AG10803 (cell line): Measurements from ENCODE around the gene MSMB.
"Not testable (repeated sequence)": the region's sequence is repeated elsewhere in the genome, so short reads cannot be mapped to it uniquely, and the experiment has no call there.

Source experiments
- DNase-seq: peaks from one replicate; pipeline ENCODE4 v3.0.0; 2010; ENCODE audit warnings: low read depth
- H3K4me3 ChIP-seq: 2 replicates; pipeline ENCODE4 v1.5.1; 2011; ENCODE audit warnings: mild to moderate bottlenecking, low read length, control low read depth
- CTCF ChIP-seq: conservative IDR thresholded peaks from 2 replicates; pipeline ENCODE4 v1.5.1; 2011; ENCODE audit warnings: mild to moderate bottlenecking, low read length, control low read depth, inconsistent platforms

Gene MSMB

GRCh38 chr10:46046261-46046660, at the start of gene MSMB:
MSMB (minus strand) TSS chr10:46046269; CDS start chr10:46046237, 32 bp downstream.
- H3K4me3 ChIP-seq = no peak within 1 kb of the TSS
- no peak for DNase-seq
- TF ChIP-seq CTCF = no peak

GRCh38 chr10:46094931-46095750, 49.1 kb upstream of the MSMB start:
- no peak overlapping the region for H3K4me3 ChIP-seq
- no peak for DNase-seq
- TF ChIP-seq CTCF = no peak

- no peak for DNase-seq
- no peak overlapping the region for H3K4me3 ChIP-seq
Observed at GRCh38 chr10:46094197-46094500, 48.1 kb upstream of the MSMB start.

GRCh38 chr10:46093316-46094196, 47.5 kb upstream of the MSMB start:
- not testable (repeated sequence) for H3K4me3 ChIP-seq, DNase-seq

More at GRCh38 chr10:46094197-46094500, 48.1 kb upstream of the MSMB start:
- TF ChIP-seq CTCF = no peak

GRCh38 chr10:46092524-46093081, 46.5 kb upstream of the MSMB start:
- no peak for DNase-seq
- no peak for TF ChIP-seq CTCF
- no peak overlapping the region for H3K4me3 ChIP-seq

- H3K4me3 ChIP-seq = no peak overlapping the region
- DNase-seq = no peak
- TF ChIP-seq CTCF = no peak
Observed at GRCh38 chr10:46091828-46092523, 45.9 kb upstream of the MSMB start.
